Testis (tissue), 3 donors: Measurements from ENCODE around the gene IFNGR1. TPM values are rescaled to one million over a fixed set of nuclear protein-coding genes. Genes with fewer than 3 reads are reported as not detected.

Source experiments
- DNase-seq: peaks from one replicate; pipeline ENCODE4 v3.0.0-alpha.2; 2019
- H3K27ac ChIP-seq, 2 donors: fragments of 200-600 bp; sonication (generic); one replicate each; pipeline ENCODE4 v1.5.1; 2019
- H3K27me3 ChIP-seq: fragments of 200-600 bp; sonication (generic); one replicate; pipeline ENCODE4 v1.5.1; 2019
- H3K36me3 ChIP-seq: fragments of 200-600 bp; sonication (generic); one replicate; pipeline ENCODE4 v1.5.1; 2017; ENCODE audit warnings: low read depth; ENCODE audit errors: missing control alignments
- H3K4me1 ChIP-seq: fragments of 200-600 bp; sonication (generic); one replicate; pipeline ENCODE4 v1.5.1; 2019
- H3K4me3 ChIP-seq, 2 donors: fragments of 200-600 bp; sonication (generic); one replicate each; pipeline ENCODE4 v1.5.1; 2017 to 2019
- H3K9me3 ChIP-seq: fragments of 200-600 bp; sonication (generic); one replicate; pipeline ENCODE4 v1.5.1; 2017
- POLR2A ChIP-seq: fragments of 450-650 bp; IDR thresholded peaks from one replicate; pipeline ENCODE4 v1.6.1; 2017; ENCODE audit warnings: antibody characterized with exemption, mild to moderate bottlenecking, moderate library complexity
- WGBS, 2 donors: methylation state at CpG; one replicate each; pipeline ENCODE4 v1.1.5; 2018; 5-methylcytosine and 5-hydroxymethylcytosine counted together
- intact Hi-C: fragments of 100-400 bp; cut with DNase I; formaldehyde crosslinking; loops from one replicate; pipeline ENCODE4 v1.15.1; 2023; ENCODE audit warnings: low total_unique reads
- polyA plus RNA-seq: library from polyadenylated mRNA; stranded (reverse); fragments of 350-450 nt; fragmentation: Illumina TruSeq; extraction: RNeasy Lipid Tissue Mini Kit (QIAGEN cat#74804); gene quantifications from one replicate; pipeline ENCODE4 v1.2.3, GENCODE V29; 2014; ENCODE audit warnings: low read depth, low replicate concordance; ENCODE audit not compliant: insufficient read depth
- total RNA-seq, 2 donors: library from RNA; depleted of rRNA; stranded (reverse); fragments of >200 nt; gene quantifications; one replicate each; pipeline ENCODE4 v1.2.3, GENCODE V29; 2016
- TF ChIP-seq, protein P1 (sequence below), 3 experiments: fragments of 450-650 bp in 2 of 3; fragments of 200-600 bp in 1 of 3; sonication (generic) in 1 of 3; IDR thresholded peaks; one replicate each; pipeline ENCODE4 v1.5.1; 2016 to 2019; ENCODE audit warnings: antibody characterized with exemption in 3 of 3, mild to moderate bottlenecking in 2 of 3, moderate library complexity in 1 of 3

The IFNGR1 gene
- total and polyA plus RNA-seq, 3 donors from 2014 or later = 46.4 to 49.6 (median 47.8) TPM

DNA sequence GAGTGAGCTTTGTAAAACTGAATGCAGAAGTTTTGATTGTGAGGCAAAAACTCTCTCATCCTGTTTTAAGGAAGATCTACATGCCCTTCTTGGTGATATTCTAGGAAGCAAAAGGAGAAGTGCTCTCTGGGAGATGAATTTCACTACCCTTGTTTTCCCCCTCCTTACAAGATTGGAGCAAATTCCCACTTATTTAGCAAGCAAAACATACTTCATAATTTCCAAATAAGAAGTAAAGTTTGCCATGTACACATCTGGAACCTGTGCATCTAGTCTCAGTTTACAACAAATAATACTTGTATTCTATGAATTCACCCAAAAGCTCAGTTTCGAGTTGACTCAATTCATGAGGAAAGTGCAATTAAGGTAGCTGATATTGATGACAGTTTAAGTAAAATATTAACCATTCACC is 27.6 kb upstream of the IFNGR1 start:
- Histone ChIP-seq H3K9me3 (no peaks in the 10 kb centered on the region), H3K4me3 (no peak overlapping the region), H3K36me3 (no peaks in the 10 kb centered on the region), H3K27ac (no peak overlapping the region), H3K4me1 (no peaks in the 10 kb centered on the region), H3K27me3 (no peaks in the 10 kb centered on the region)
- DNase-seq = no peak
- intact Hi-C loops = no loop called here
- TF ChIP-seq POLR2A = no peak
- TF ChIP-seq, protein P1, sequence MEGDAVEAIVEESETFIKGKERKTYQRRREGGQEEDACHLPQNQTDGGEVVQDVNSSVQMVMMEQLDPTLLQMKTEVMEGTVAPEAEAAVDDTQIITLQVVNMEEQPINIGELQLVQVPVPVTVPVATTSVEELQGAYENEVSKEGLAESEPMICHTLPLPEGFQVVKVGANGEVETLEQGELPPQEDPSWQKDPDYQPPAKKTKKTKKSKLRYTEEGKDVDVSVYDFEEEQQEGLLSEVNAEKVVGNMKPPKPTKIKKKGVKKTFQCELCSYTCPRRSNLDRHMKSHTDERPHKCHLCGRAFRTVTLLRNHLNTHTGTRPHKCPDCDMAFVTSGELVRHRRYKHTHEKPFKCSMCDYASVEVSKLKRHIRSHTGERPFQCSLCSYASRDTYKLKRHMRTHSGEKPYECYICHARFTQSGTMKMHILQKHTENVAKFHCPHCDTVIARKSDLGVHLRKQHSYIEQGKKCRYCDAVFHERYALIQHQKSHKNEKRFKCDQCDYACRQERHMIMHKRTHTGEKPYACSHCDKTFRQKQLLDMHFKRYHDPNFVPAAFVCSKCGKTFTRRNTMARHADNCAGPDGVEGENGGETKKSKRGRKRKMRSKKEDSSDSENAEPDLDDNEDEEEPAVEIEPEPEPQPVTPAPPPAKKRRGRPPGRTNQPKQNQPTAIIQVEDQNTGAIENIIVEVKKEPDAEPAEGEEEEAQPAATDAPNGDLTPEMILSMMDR (IDR thresholded peaks at IDR 0.05) = no peak
- WGBS, 2 donors = 86 to 95% methylated on average over 1 of the region's 1 CpG

DNA sequence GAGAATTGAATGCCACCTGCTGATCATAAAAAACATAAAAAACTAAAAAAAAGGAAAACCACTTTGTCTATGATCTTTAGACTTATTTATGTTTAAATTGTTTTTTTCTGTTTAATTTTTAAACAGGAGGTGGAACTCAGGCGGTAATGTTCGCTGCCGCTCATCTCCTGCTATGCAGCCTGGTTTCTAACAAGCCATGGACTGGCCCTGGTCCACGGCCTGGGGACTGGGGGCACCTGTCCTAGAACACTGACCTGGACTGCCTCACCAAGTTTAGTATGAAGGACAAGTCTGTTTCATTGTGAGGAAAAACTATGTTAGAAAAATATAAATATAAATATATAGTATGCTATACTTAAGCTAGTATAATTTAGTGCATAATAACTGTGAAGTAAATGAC is 27.0 kb upstream of the IFNGR1 start:
- H3K27ac ChIP-seq = no peak overlapping the region
- DNase-seq = no peak
- no peaks in the 10 kb centered on the region for H3K36me3 ChIP-seq
- H3K4me3 ChIP-seq = no peak overlapping the region
- H3K4me1 ChIP-seq = peaks cover 4% of the 10 kb centered on the region
- intact Hi-C loops = no loop called here
- WGBS, 2 donors = 92 to 93% methylated on average over 4 of the region's 4 CpGs
- H3K9me3 ChIP-seq = no peaks in the 10 kb centered on the region
- H3K27me3 ChIP-seq = no peaks in the 10 kb centered on the region
- TF ChIP-seq POLR2A = no peak
- TF ChIP-seq, protein P1 (IDR thresholded peaks at IDR 0.05) = no peak

DNA sequence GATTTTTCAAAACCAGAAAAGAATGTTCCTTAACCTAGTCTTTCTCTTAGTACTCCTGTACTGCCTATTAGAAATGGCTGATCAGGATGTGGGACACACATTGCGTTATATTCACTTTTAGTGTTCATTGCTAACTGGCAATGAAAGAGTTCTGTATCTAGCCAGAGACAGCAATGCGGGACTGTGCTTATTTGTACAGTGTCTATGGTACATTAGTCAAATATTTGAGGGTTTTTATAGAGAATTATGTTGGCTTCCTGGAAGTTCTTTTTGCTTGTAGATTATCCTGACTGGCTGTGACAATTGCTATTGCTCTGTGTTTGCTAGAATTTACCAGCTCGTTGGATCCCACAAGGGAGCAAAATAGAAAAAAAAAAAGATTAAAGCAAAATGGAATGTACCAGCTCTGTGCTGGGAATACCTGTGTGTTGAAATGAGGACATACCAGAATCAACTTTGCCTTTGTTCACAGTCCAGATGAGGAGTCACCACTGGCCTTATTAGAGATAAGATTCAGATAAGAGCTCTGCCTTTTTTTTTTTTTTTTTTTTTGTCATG is 22.4 kb upstream of the IFNGR1 start:
- H3K27me3 ChIP-seq = no peaks in the 10 kb centered on the region
- intact Hi-C loops = no loop called here
- TF ChIP-seq, protein P1 (IDR thresholded peaks at IDR 0.05) = no peak
- TF ChIP-seq POLR2A = no peak
- H3K36me3 ChIP-seq = no peaks in the 10 kb centered on the region
- DNase-seq = no peak
- 47 to 51% methylated on average over 3 of the region's 3 CpGs for WGBS, 2 donors
- H3K4me1 ChIP-seq = peaks cover 4% of the 10 kb centered on the region
- no peak overlapping the region for H3K27ac ChIP-seq
- no peaks in the 10 kb centered on the region for H3K9me3 ChIP-seq
- H3K4me3 ChIP-seq = no peak overlapping the region

DNA sequence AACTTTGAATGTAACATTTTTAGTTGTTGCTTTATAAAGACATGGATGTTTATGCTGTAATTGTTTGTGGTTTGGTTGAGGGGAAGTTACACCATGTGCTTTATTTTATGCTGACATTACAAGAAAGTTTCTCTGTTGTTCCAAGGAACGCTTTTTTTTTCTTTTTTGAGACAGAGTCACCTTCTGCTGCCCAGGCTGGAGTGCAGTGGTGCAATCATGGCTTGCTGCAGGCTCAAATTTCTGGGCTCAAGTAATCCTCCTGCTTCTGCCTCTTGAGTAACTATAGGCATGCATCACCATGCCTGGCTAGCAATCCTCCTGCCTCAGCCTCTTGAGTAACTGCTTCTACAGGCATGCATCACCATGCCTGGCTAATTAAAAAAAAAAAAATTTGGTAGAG is 21.0 kb upstream of the IFNGR1 start:
- Histone ChIP-seq H3K36me3 (no peaks in the 10 kb centered on the region), H3K9me3 (no peaks in the 10 kb centered on the region), H3K27ac (no peak overlapping the region), H3K4me3 (no peak overlapping the region), H3K4me1 (peaks cover 4% of the 10 kb centered on the region), H3K27me3 (no peaks in the 10 kb centered on the region)
- DNase-seq = no peak
- TF ChIP-seq, protein P1 (IDR thresholded peaks at IDR 0.05) = no peak
- no peak for TF ChIP-seq POLR2A
- 29 to 50% methylated on average over 1 of the region's 1 CpG for WGBS, 2 donors
- intact Hi-C loops = no loop called here

DNA sequence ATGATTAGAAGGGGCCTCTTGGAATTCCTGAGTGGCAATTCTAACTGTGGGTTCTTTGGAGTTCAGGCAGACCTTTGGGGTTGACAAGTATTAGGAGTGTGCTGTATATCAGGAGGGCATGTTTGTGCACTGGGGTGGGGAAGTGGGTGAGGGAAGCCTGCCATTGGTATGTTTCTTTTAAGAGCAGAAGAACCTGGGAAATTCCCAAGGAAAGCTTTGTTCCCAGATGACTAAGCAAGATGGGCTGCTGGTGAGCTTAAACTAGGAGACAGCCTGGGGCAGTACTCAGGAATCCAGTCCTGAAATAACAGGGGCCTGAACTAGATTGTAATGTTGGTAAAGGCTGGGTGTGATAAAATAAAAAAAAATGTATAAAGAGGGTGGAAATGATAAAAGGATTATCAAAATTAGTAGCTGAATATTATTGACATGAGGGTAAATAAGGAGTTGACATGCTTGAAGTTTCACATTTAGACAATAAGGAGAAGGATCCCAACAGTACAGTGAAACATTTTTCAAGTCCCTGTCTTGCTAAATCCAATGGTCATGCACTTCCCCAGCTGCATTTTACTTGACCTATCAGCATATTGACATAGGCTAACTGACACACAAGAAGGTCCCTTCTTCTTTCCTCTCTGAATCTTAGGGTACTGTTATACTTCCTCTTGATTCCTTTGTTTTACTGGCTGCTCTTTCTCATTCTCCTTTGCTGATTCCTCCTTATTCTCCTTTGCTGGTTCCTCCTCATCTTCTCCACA is 18.4 kb upstream of the IFNGR1 start:
- H3K9me3 ChIP-seq = no peaks in the 10 kb centered on the region
- TF ChIP-seq POLR2A = no peak
- TF ChIP-seq, protein P1 (IDR thresholded peaks at IDR 0.05) = no peak
- H3K36me3 ChIP-seq = no peaks in the 10 kb centered on the region
- H3K4me1 ChIP-seq = peaks cover 4% of the 10 kb centered on the region
- intact Hi-C loops = no loop called here
- no peak overlapping the region for H3K27ac ChIP-seq
- no peak for DNase-seq
- no peaks in the 10 kb centered on the region for H3K27me3 ChIP-seq
- no peak overlapping the region for H3K4me3 ChIP-seq
